NCI-H2081 treated with DMSO at 0.1 percent for 48 hours (cell line): ENCODE data around the gene STARD10.

Experiments used
- DNase-seq: peaks from one replicate; lab custom pipeline; 2025; lab: John Stamatoyannopoulos, UW

Gene STARD10

DNA sequence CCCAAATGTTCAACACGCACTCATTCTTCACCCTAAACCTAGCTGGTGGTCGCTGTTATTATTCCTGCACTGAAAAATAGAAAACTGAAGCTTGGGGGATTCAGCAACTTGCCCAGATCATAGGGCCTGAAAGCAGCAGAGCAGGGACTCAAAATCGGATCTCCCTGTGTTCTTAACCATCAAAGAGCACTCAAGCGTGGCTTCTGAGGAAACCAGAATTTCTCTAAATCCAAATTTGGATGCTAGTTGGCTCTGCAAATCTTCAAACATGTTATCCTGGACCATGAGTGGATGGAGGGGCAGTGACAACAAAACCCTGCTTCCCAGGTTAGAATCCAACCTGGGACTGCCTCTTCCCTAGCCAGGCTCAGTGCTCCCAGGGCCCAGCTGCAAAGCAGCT lies 30.0 kb downstream of the STARD10 start:
- DNase-seq: no peak

- DNase-seq: no peak
These were observed 31.1 kb downstream of the STARD10 start for GRCh38 chr11:72762641-72763304.

DNA sequence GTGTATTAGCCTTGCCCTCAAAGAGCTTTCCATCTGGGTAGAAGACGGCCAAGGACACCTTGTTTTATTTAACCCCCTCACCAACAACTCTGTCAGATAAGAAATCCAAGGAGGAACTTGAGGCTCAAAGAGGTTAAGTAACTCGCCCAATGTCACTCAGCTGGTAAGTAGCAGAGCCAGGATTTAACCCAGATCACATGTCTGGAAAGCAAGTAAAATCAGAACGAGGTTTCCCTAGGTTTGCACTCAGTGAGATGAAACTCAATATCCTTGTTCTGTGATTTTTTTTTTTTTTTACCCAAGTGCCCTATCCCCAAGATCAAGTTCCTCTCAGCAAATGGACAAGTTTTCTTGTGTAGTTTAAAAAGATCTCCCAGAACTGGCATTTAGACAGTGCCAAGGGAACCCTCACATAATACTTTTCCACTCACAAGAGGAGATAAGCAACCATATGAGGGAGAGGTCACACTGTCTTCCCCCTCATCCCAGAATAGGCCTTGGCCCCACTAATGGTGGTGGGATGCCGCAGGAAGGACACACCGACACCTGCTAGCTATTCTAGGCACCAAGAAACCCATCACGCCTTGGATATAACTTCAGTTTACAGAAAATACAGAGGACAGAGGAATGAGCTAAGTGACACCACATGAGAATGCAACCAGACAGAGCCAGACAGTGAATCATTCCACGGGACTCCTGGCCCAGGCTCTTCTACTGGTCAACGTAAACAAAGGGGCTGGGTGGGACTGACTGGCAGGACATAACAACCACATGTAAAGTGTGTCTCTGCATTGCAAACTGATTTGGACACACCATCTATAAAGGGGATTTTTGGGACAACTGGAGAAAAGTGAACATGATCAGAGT lies 33.1 kb downstream of the STARD10 start:
- no peak for DNase-seq

- no peak for DNase-seq
These were observed 34.3 kb downstream of the STARD10 start for GRCh38 chr11:72759468-72759985.

- no peak for DNase-seq
These were observed 35.0 kb downstream of the STARD10 start for GRCh38 chr11:72758690-72759389.

DNA sequence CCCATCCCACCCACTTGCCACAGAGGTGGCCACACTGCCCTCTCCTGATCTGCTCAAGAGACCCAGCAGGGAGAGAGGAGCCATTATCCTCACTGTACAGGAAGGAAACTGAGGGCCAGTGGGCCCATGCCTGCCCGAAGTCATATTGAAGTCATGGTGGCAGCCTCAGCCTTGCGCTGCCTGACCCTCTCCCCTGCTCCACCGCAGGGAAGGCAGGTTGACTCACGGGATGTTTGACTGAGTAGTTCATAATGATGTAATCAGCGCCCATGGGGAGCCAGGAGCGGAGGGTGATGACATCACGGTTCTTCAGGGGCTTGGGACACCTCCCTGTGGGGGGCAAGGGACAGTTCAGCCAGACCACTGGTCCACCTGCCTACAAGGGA lies 35.5 kb downstream of the STARD10 start:
- no peak for DNase-seq

DNA sequence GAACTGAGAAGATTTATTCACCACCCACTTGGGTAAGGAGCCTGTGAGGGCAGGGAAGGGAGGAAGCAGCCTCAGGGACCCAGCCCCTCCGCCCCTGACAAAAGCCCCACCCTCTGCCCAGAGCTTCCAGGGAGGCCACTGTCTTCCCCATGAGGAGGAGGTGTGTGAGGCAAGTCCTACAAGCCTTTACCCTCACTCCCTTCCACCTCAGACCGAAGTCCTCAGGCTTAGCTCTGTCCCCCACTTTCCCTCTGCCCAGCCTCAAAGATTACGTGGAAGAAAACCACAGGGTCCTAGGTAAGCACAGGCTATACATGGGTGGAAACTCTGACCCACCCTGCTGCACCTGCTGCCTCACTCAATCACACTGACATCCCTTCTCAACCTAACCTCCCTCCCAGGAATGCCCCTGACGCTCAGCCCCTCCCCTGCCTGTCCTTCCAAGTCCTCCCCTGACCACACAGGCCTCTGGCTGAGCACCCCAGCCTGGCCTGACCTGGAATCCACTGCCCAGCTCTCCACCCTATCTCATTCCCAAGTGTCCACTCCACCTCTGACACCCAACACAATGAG lies 38.0 kb downstream of the STARD10 start:
- DNase-seq: no peak

GRCh38 chr11:72754544-72755155 lies 39.2 kb downstream of the STARD10 start:
- no peak for DNase-seq

DNA sequence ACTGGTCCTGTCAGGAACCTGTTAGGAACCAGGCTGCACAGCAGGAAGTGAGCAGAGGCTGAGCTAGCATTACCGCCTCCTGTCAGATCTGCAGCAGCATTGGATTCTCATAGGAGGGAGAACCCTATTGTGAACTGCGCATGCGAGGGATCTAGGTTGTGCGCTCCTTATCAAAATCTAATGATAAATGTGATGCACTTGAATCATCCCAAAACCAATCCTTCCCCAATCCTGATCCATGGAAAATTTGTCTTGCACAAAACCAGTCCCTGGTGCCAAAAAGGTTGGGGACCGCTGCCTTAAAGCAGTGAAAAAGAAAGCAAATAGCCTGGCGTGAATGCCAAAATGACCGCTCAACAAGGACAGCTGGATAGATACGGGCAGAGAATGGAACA lies 39.7 kb downstream of the STARD10 start:
- DNase-seq: no peak

DNA sequence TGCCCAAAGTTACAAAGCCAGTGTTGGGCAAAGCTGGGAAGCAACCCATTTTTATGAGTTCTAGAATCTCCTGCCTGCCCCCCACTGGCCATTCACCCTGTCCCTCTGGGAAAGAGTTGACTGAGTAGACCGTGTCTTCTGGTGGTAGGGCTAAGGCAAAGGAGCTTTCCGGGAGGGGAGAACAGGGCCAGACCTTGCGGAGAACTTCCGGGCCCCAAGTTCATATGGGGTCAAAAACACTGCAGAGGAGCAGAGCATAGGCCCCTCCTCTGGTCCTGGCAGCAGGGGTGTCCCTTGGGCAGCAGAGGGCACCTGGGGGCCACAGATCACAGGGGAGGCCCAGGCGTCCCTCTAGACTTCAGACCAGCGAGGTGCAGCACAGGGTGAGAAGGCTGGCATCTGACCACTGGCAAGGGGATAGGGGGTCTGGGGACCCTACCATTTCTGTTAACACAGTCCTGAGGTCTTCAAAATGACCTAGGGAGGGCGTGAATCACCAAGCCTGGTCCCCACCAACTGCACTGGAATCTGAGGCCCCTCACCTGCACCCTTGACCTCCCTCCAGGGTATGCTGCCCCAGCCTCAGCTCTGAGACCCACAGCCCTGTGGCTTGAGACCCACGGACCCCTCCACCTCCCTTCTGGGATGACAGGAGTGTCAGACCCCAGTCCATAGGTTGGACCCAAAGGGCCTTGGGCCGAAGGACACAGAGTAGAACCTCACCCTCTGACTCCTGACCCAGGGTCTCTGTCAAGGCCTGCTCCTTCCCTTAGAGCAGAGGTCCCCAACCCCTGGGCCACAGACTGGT lies 40.3 kb downstream of the STARD10 start:
- no peak for DNase-seq

DNA sequence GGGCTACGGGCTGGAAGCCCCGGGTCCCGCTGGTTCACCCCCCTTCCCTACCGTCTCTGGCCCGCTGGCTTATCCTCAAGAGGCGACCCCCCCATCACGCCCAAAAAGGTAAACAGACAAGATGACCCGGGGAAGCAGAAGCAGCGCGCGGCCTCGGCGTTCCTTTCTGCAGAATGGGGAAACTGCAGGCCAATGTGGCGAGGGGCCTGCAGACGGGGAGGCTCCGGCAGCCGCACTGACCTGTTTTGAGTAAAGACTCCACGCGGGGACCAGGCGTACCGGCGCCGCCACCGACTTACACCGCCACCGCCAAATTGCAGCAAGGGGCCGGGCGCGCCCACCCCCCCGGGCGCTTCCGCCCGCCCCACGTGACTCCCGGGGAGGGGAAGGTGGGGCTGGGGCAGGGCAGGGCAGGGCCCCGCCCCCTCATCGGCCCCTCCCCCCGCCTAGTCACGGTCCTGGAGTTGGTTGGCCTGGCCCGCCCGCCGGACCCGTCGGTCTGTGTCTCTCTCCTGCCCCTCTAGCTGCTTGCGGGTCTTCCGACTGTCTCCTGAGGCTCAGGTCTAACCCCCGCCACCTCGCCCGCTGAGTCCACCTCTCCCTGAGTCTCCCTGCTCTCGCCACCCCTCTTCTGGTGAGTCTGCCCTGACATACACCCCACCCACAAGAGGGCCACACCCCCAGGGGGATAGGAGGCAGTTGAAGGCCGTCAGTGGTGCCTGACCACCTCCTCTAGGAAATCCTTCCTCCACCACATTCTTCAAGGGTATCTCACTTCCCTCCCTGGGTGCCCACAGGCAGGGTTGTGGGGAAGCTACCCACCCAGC lies 41.5 kb downstream of the STARD10 start, which contains the start of gene ARAP1:
TSS of gene ARAP1 (minus strand) at position 321 of the 827 bp plus-strand sequence. CDS start 25,280 bp downstream, outside the sequence.
- no peak for DNase-seq

GRCh38 chr11:72751116-72752087 lies 42.4 kb downstream of the STARD10 start:
- DNase-seq: no peak

- DNase-seq: no peak
These were observed 43.2 kb downstream of the STARD10 start for GRCh38 chr11:72750556-72751115.

DNA sequence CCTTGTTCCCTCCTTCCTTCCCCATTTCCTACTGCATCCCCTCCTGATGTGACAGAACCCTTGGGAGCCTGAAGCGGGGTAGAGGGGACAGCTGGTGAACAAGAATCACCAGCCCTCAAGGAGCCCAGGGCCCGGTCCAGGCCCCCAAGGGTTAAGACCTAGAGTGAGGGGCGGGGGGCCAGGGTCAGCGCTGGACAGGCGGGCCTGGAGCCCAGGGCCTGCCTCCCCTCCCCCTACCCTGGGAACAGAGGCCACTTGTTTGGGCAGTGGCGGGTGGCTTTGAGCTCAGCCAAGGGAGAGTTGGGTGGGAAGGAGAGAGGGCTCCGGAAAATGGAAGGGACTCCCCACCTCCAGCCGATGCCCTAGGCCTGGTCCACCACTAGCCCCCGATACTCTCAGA lies 43.8 kb downstream of the STARD10 start:
- DNase-seq: no peak

- no peak for DNase-seq
These were observed 46.5 kb downstream of the STARD10 start for GRCh38 chr11:72747289-72747855.

- DNase-seq: no peak
These were observed 47.0 kb downstream of the STARD10 start for GRCh38 chr11:72746821-72747220.

GRCh38 chr11:72745925-72746550 lies 47.8 kb downstream of the STARD10 start:
- no peak for DNase-seq

- no peak for DNase-seq
These were observed 48.3 kb downstream of the STARD10 start for GRCh38 chr11:72745511-72745910.
